NCI-H1417 treated with DMSO at 0.1 percent for 48 hours (cell line): ENCODE measurements around the gene INO80.

Source experiments
- DNase-seq: peaks from one replicate; lab custom pipeline; 2025; lab: John Stamatoyannopoulos, UW

INO80 gene

DNA sequence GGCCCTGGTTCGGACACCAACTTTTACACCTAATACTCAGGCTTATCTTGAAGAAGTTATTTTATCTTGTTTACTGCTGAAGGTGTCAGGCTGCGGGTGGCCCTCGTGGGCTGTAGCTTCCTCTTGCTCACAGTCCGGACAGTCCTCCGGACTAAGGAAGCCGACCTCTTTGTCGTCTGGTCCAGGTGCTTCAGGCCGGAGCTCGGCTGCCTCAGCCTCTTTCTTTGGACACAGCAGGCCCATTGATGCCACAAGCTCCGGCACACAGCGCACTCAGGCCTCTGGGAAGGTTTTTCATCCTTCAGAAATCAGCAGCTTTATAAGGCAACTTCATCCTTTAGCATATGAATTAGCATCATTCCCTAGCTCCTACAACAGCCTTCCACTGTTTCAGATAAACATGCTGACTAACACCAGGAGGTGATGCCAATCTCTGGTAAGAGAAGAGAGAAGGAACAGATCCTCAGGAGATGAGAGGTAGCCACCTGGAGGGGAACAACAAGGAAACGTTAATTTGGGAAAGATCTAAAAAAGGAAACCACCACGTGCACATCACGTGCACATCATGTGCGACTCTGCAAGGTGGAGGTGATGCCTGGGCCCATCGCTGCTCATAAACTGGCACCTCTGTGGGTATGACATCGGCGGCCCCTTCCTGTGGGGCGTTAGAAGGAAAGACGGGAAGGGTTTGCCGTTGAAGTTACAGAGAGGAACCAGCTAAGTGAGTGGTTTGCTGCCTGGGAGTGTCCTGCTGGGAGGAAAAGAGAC is 167.2 kb downstream of the INO80 start:
- no peak for DNase-seq

DNA sequence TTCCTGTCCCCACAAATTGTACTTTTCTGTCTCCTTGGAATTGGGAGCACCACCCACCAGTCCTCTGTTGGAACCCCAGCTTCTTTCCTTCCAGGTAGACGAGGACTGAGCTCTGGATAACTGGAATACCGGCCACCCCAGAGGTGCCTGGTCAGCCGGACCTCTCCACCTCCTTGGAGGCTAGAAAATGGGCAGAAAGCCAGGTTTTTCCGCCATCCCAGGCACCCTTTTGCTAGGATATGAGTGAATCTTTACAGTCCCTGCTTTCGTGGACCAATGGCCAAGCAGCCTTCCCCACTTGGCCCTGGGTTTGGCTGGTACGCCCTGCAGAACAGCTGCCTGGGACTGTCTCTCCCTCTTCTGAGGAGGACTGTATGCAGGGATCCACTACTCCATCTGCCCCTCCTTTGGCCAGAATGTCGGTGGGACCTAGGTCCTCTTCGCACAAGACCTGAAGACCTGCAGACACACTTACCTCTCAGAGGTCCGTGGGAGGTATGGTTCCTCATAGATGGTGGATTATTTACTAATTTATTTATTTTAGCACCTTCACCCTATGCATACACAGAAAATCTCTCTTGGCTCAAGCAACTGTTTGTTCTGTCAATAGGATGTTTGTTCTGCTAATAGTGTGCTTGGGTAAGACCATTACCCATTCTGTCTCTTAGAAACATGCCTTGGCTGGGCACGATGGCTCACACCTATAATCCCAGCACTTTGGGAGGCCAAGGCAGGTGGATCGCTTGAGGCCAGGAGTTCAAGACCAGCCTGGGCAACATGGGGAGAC is 171.4 kb downstream of the INO80 start:
- DNase-seq: no peak

DNA sequence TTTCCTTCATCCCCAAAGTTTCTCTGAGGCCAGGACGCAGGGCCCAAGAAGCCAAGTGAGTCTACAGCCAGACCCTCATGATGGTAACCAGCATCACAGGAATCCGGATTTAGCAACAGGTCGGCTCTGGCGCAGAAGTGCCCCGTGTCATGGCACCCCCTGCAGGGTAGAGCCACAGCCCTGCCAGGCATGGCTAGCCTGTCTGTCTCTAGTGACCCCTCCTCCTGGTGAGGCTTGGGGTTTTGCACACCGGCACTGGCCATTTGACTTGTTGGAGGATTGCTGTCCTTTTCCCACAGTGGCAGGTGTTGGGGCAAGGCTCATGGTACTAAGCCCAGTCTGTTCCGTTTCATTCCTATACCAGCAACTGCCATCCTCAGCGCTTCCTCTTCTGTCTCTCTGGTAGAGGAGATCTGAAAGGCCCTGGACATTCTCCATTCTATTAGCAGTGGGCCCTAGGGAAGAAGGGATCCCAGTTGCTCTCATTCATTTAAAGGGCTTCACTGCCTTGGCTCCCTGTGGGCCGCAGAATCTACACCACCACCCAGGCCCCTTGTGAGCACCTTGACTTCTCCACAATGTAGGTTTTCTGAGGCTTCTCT is 172.2 kb downstream of the INO80 start:
- no peak for DNase-seq

DNA sequence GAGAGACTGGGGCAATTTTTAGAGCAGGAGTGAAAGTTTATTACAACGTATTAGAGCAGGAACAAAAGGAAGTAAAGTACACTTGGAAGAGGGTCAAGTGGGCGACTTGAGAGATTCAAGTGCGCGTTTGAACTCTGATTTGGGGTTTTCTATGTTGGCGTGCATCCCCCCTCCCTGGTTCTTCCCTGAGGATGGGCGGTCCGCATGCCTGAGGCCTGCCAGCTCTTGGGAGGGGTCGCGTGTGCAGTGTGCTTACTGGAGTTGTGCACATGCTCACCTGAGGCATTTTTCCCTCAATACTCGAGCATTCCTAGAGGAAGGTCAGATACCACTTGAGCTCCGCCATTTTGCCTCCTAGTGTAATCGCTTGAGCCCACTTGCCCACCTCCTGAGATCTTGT is 173.2 kb downstream of the INO80 start:
- DNase-seq: no peak

DNA sequence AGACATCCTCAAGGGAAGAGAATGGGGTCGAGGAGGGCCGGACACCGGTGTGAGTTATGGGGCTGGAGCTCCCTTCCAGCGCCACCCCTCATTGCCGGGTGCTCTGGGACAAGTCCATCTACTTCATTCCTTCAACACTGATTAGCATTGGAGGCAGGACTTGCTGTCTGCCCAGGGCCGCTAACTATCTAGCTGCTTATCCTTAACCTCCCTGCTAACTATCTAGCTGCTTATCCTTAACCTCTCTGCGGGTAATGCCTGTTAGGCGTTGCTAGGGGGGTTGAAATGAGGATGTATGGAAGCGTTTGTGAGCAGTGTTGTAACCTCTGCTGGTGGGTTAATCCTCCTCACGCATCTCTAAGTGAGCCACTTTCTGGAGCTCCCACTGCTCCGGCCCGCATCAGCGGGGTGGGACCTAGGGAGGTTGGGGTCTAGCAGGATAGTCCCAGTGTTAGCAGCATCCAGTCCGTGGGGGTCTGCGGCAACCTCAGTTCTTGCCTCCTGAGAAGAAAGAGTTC is 173.7 kb downstream of the INO80 start:
- no peak for DNase-seq

DNA sequence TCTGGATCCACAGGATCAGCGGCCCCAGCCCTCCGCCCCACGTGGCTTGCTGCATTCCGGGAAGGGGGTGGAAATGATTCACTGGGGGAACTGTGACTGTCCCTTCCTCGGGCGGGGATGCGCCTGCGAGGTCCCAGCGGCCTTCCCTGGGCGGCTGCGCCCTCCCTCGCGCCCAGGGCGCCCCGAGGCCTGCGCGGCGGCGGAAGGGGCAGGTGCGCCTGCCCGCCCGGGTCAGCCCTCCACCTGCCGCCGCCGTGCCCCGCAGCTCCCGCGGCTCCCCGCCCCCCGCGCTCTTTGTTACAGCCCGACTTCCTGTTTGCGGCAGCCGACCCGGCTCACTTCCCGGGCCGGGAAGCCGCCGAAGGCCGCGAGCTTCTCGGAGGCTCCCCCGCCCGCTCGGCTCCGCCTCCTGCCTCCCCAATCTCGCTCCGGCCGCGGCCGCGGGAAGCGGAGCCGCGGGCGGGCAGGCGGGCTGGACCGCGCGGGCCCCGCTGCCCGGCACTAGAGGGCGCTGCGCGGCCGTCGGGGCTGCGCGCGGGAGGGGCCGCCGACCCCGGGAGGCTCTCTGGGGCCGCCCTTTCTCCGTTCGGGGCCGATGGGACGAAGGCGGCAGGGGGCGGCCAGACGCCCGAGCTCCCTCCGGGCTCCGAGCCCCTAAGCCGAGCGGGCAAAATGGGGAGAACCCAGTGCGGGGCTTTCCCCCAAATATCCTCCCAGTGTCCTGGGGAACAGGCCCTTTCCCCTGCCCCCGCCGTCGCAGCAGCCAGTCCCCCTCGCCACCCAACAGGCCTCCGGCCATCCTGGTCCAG is 174.3 kb downstream of the INO80 start:
- DNase-seq: no peak

DNA sequence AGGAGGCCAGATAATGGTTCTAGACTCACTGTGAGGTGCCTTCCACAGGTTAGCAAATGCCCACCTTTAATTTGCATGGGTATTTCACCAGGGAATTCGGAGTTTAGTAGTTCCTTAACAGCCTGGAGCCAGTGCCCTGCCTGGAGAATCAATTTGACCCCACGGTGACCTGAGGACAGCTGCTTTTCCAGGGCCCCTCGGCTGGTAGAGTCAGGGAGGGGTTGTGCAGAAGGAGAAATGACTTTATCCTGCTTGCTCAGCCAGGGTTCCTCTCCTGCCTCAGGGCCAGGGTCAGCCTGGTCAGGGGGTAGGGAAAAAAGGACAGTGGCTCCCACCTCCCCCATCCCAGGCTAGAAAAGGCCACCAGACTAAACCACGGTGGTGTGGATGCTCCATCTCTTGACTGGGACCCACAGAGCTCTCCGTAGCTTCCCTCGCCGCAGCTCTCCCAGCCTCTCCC is 175.0 kb downstream of the INO80 start:
- DNase-seq: no peak

DNA sequence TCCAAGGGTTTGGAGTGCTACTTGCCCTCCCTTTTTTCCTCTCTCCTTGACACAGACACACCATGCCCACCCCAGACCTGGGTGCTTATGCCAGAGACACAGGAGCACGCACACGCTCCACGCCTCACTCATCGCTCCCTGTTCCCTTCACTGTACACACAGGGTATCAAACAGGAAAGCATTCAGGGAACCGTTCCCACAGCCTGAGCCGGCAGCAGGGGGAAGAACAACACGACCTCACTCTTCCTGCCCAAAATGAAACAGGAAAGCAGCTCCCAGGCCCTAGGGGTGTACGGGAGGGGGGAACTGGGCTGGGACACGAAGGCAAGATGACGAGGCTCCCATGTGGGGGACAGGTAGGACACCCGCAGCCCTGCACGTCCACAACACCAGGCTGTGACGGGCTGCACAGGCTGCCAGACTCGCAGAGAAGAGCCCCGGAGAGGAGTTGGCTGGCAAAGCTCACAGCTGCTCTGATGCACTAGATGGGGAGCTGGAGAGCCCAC is 175.7 kb downstream of the INO80 start:
- no peak for DNase-seq

DNA sequence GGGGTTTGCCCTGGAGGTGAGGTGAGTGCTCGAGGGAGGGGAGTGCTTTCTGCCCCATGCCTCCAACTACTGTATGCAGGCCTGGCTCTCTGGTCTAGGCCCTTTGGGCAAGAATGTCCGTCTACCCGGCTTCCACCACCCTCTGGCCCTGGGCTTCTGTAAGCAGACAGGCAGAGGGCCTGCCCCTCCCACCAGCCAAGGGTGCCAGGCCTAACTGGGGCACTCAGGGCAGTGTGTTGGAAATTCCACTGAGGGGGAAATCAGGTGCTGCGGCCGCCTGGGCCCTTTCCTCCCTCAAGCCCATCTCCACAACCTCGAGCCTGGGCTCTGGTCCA is 177.6 kb downstream of the INO80 start:
- DNase-seq: no peak

DNA sequence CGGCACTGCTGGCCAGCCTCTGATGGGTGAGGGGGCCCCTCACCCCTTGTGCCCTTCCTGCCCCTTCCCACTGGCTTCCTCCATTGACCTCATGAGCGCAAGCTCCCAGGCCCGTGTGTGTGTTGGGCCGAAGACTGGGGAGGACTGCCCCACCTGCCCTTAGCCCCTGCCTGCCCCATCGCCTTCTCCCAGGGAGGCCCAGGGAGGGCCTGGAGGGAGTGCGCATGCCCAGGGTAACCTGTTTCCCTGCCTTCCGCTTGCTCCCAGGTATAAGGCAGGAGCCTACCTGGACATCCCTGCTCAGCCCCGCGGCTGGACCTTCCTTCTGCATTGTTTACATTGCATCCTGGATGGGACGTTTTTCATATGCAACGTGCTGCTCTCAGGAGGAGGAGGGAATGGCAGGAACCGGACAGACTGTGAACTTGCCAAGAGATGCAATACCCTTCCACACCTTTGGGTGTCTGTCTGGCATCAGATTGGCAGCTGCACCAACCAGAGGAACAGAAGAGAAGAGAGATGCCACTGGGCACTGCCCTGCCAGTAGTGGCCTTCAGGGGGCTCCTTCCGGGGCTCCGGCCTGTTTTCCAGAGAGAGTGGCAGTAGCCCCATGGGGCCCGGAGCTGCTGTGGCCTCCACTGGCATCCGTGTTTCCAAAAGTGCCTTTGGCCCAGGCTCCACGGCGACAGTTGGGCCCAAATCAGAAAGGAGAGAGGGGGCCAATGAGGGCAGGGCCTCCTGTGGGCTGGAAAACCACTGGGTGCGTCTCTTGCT is 178.1 kb downstream of the INO80 start:
- no peak for DNase-seq

DNA sequence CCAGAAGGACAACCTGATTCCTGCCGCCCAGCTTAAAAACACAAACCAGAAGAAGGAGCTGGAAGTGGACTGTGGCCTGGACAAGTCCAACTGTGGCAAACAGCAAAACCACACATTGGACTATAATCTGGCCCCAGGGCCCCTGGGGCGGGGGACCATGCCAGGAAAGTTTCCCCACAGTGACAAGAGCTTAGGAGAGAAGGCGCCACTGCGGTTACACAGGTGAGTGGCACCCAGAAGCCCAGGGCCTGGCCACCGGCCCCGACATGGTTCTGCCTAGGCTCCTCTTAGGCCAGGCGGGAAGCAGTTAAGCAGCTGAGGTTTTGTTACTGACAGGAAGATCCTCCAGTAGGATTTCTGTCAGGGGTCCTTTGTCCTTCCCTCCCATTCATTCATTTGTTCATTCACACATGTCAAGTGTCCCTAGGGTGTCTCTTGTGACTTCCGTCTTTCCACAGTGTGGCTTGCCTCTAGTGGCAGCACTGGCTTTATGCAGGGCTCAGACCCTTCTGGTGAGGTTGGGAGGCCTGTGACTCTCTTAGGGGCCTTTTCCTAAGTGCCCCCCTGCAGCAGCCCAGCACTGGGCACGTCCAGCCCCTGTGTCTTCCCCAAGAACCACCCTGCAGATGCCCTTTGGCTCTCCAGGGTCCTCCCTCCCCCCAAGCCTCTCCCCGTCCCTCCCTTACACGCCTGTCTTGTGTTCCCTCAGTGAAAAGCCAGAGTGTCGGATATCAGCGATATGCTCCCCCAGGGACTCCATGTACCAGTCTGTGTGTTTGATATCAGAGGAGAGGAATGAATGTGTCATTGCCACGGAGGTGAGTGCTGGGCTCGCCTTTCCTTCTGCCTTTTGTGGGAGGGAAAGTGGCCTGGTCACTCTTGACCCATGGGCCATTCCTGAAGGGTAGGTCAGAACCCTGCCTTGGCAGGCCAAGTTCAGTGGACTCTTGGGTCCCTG is 179.1 kb downstream of the INO80 start:
- DNase-seq: no peak

DNA sequence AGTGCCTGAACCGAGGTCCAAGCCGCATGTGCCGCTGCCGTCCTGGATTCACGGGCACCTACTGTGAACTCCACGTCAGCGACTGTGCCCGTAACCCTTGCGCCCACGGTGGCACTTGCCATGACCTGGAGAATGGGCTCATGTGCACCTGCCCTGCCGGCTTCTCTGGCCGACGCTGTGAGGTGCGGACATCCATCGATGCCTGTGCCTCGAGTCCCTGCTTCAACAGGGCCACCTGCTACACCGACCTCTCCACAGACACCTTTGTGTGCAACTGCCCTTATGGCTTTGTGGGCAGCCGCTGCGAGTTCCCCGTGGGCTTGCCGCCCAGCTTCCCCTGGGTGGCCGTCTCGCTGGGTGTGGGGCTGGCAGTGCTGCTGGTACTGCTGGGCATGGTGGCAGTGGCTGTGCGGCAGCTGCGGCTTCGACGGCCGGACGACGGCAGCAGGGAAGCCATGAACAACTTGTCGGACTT is 179.8 kb downstream of the INO80 start:
- DNase-seq: no peak

DNA sequence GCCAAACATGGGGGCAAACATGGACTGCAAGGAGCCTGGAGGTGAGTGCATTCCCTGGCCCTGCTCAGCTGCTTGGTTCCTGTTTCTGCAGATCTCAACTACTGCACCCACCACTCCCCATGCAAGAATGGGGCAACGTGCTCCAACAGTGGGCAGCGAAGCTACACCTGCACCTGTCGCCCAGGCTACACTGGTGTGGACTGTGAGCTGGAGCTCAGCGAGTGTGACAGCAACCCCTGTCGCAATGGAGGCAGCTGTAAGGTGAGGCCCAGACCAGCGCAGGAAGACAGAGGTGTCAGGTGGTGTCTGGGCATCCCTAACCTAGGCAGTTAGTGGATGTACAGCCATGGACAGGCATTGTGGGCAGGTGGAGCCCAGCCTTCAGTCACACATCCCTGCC is 181.6 kb downstream of the INO80 start:
- DNase-seq: no peak

DNA sequence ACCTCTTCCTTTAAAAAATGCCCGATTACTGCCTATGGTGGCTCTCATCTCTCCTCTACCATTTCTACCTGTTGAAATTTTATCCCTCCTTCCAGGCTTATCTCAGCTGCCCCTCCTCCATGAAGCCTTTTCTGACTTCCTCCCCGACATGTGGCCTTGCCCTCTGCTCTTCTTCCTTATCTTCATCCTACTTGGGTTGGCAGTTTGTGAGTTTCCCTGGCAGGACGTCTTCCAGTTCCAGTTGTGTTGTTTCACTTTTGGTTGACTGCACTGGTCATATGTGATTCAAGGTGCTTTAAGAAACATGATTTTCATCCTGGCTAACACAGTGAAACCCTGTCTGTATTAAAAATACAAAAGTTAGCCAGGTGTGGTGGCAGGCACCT is 182.6 kb downstream of the INO80 start:
- DNase-seq: no peak

DNA sequence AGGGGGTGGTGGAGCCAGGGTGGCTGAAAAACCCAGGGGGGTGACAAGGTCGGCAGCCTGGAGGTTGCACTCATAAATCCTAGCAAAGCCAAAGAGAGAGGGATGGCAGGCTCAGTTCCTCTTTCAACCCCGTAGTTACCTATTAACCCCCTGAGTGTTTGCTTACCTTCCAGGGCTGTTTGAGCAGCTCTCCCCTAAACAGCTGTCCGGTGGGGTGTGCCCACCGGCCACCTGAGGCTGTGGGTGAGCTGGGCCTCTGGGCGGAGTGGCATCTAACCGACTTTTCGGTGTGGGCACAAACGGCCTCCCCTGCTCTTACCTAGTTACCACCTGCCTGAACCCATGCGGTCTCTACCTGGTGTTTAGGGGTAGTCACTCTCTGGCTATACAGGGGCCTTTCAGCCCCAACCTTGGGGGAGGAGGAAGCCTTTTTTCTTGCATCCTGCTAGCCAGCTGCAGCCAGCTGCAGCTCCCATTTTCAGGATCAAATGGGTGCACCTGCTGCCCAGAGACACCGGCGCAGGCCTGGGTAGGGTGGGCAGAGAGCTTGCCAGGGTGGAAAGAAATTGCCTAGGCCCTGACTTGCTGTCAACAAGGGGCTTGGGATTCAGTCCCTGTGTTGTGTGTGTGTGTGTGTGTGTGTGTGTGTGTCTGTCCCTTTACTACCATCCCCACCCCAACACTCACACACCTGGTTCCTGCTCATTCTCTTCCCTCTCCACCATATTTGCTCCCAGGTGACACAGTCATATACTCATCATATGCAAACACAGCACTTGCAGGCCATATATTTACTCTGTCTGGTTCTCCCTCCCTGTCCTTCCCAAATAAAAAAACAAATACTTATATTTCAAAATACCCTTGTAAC is 183.2 kb downstream of the INO80 start:
- no peak for DNase-seq

DNA sequence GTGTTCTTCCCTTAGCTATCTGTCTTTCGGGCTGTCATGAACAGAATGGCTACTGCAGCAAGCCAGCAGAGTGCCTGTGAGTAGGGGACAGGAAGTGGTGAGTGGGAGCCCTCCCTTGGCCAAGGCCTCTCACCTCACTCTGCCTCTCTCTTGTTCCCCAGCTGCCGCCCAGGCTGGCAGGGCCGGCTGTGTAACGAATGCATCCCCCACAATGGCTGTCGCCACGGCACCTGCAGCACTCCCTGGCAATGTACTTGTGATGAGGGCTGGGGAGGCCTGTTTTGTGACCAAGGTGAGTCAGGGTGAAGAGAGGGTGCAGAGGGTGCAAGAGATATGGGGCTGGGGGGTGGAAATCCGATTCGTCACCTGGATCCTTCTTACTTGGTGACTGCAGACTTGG is 183.9 kb downstream of the INO80 start:
- no peak for DNase-seq

DNA sequence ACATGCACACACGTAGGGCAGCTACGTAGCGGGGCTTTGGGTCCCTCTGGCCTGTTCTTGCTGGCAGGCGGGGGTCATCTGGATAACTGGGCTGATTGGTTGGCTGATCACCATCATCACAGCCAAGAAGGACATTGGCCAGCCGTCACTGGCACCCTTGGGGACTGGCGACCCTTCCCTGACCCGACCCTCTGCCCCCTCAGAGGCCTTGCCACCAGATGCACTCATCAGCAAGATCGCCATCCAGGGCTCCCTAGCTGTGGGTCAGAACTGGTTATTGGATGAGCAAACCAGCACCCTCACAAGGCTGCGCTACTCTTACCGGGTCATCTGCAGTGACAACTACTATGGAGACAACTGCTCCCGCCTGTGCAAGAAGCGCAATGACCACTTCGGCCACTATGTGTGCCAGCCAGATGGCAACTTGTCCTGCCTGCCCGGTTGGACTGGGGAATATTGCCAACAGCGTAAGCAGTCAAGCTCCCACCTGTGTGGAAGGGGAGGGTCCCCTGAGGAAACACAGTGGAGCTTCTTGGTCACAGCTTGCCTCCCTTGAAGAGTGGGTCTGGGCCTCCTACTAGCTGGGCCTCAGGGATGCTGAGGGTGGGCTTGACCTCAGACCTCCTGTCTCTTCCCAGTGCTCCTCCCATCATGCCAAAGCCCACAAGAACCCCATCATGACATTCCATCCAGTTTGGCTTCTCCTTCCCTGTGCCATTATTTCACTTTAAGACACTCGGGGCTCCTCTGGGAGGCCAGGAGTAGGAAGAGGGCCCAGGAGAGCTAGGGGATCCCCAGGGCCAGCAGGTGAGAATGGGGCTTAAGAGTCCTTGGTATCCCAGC is 184.6 kb downstream of the INO80 start:
- no peak for DNase-seq
